ENCODE measurements around the gene NRAP. TPM values are rescaled to one million over a fixed set of nuclear protein-coding genes. Genes with fewer than 3 reads are reported as not detected.

NRAP gene
- total and polyA plus RNA-seq, 2 of the 8 experiments (the other 6 are each of a cell fraction or from before 2014, with no cell fraction given), result not detected

GRCh38 chr10:113693348-113693747, 29.5 kb upstream of the NRAP start:
- 0 out of 4 replicates have a peak, but pooled peaks cover 0 to 2% of the 10 kb centered on the region in 2 experiments for H3K9me3 ChIP-seq (ENCODE audit: insufficient read depth in 2 of 2, low read depth in 1 of 2, low read length in 1 of 2)
- H3K23me2 ChIP-seq (ENCODE audit: low read depth, low read length), result no peaks in the 10 kb centered on the region
- no peak overlapping the region for H4K91ac ChIP-seq (replicated peaks; ENCODE audit: insufficient read length, low read length)
- no peak overlapping the region for H2AFZ ChIP-seq (ENCODE audit: low read length)
- H3K27ac ChIP-seq (ENCODE audit: low read depth, low read length), result no peak overlapping the region
- no peak overlapping the region for H3K56ac ChIP-seq (replicated peaks; ENCODE audit: insufficient read length, low read depth, low read length)
- no peaks in the 10 kb centered on the region; a peak in 1 of 4 replicates for H3K79me2 ChIP-seq (ENCODE audit: control insufficient read depth in 1 of 2, insufficient read depth in 2 of 2, low read length in 2 of 2)
- H3K18ac ChIP-seq (ENCODE audit: extremely low read depth, low read length), result no peak overlapping the region
- peaks cover 0 to 4% (median 0%) of the 10 kb centered on the region in 4 experiments; a peak in 1 of 7 replicates for H3K4me1 ChIP-seq (replicated peaks in 1 of 4; ENCODE audit: control insufficient read depth in 3 of 4, insufficient read depth in 4 of 4, low read length in 3 of 4)
- H4K8ac ChIP-seq (ENCODE audit: extremely low read depth, insufficient read depth, low read length), result no peak overlapping the region
- peaks cover 0 to 6% (median 3%) of the 10 kb centered on the region in 4 experiments; a peak in 3 of 8 replicates for H3K36me3 ChIP-seq (ENCODE audit: control insufficient read depth in 2 of 4, insufficient read depth in 4 of 4, low read length in 3 of 4)
- no peak overlapping the region for H2BK5ac ChIP-seq (ENCODE audit: low read depth, low read length)
- H3K9ac ChIP-seq (replicated peaks in 1 of 4; ENCODE audit: extremely low read depth in 1 of 4, low read depth in 3 of 4, low read length in 3 of 4), result no peak overlapping the region
- H3K23ac ChIP-seq (ENCODE audit: insufficient read length), result no peak overlapping the region
- no peak overlapping the region for H3K4me3 ChIP-seq (ENCODE audit: extremely low read depth in 1 of 4, insufficient read depth in 2 of 4, low read depth in 3 of 4, low read length in 4 of 4)
- peaks cover 0 to 2% of the 10 kb centered on the region in 2 experiments for H4K20me1 ChIP-seq (replicated peaks in 1 of 2; ENCODE audit: control insufficient read depth in 1 of 2, insufficient read depth in 2 of 2, low read length in 2 of 2)
- ChIA-PET POLR2A (ENCODE audit: partially characterized antibody) (no interaction called here), CTCF (ENCODE audit: partially characterized antibody) (interaction anchor here (1.3 kb wide), 1 partner anchor 11 kb away, joined by 4 read pairs; no protein-coding TSS in a partner anchor)
- no peaks in the 10 kb centered on the region for H3K27me3 ChIP-seq (replicated peaks in 1 of 4; ENCODE audit: control insufficient read depth in 3 of 4, extremely low read depth in 1 of 4, insufficient read depth in 3 of 4, low read length in 3 of 4)
- H2BK120ac ChIP-seq (replicated peaks; ENCODE audit: low read depth, low read length), result no peak overlapping the region
- FAIRE-seq (no peak), DNase-seq (ENCODE audit: low read depth in 1 of 2, low spot score in 2 of 2) (no peak)
- H3K4me2 ChIP-seq (ENCODE audit: insufficient read depth in 1 of 2, low read depth in 2 of 2, low read length in 2 of 2), result no peak overlapping the region
- no peak for TF ChIP-seq EZH2 (IDR thresholded peaks at IDR 0.05; ENCODE audit: low read depth, low read length, severe bottlenecking)
- no peak overlapping the region for H2BK12ac ChIP-seq (ENCODE audit: low read depth, low read length)
- no peaks in the 10 kb centered on the region for H3K79me1 ChIP-seq (ENCODE audit: low read depth, low read length)
- no peak overlapping the region for H4K5ac ChIP-seq (ENCODE audit: insufficient read length, low read depth, low read length)
- no peak overlapping the region for H3K14ac ChIP-seq (ENCODE audit: insufficient read length)
- H2BK20ac ChIP-seq (ENCODE audit: low read length), result no peak overlapping the region
- no peak overlapping the region for H2BK15ac ChIP-seq (ENCODE audit: low read length)
- no peak overlapping the region for H2AK5ac ChIP-seq (ENCODE audit: low read depth, low read length)
- WGBS, 2 experiments (ENCODE audit: extremely low coverage in 1 of 2, insufficient coverage in 1 of 2, insufficient read length in 1 of 2, insufficient replicate concordance in 2 of 2, low coverage in 1 of 2, low lambda C conversion rate in 2 of 2, missing lambda C conversion rate in 1 of 2), result 94% methylated on average over 2 of the region's 2 CpGs; no CpG with 5 or more reads in 1 of the 2 experiments
- no peak overlapping the region for H3K4ac ChIP-seq (replicated peaks; ENCODE audit: insufficient read length, low read depth, low read length)
